Measurements from ENCODE around the gene IFI44L.

IFI44L gene

GRCh38 chr1:78687914-78688313 is 67.7 kb downstream of the IFI44L start:
- DNase-seq (ENCODE audit: extremely low read depth, low read depth), result no peak
- H3K4me3 ChIP-seq (replicated peaks; ENCODE audit: low read depth, low read length), result no peak overlapping the region
- no peak for TF ChIP-seq CTCF (IDR thresholded peaks at IDR 0.05; ENCODE audit: low read depth, low read length, missing control alignments)

- no peak overlapping the region for H3K4me3 ChIP-seq (replicated peaks; ENCODE audit: low read depth, low read length)
- TF ChIP-seq CTCF (IDR thresholded peaks at IDR 0.05; ENCODE audit: low read depth, low read length, missing control alignments), result no peak
- no peak for DNase-seq (ENCODE audit: extremely low read depth, low read depth)
These were observed 68.4 kb downstream of the IFI44L start for GRCh38 chr1:78688697-78689096.

GRCh38 chr1:78690516-78690915 is 70.3 kb downstream of the IFI44L start:
- DNase-seq (ENCODE audit: extremely low read depth, low read depth), result no peak
- H3K4me3 ChIP-seq (replicated peaks; ENCODE audit: low read depth, low read length), result no peak overlapping the region
- no peak for TF ChIP-seq CTCF (IDR thresholded peaks at IDR 0.05; ENCODE audit: low read depth, low read length, missing control alignments)

- no peak for TF ChIP-seq CTCF (IDR thresholded peaks at IDR 0.05; ENCODE audit: low read depth, low read length, missing control alignments)
- DNase-seq (ENCODE audit: extremely low read depth, low read depth), result no peak
These were observed 71.9 kb downstream of the IFI44L start for GRCh38 chr1:78691995-78692747.

More at GRCh38 chr1:78691995-78692747, 71.9 kb downstream of the IFI44L start:
- H3K4me3 ChIP-seq (replicated peaks; ENCODE audit: low read depth, low read length), result no peak overlapping the region

Measured in HFF-Myc (cell line).